HUDEP-2 (cell line): ENCODE data around the gene UBQLN3.

Experiments used
- DNase-seq, 76 experiments: peaks; one replicate each; lab custom pipeline; 2025; ENCODE audit not compliant: unreplicated experiment in 76 of 76; lab: John Stamatoyannopoulos, UW

UBQLN3 gene

GRCh38 chr11:5509803-5510202 lies at the start of gene UBQLN3:
Gene UBQLN3, minus strand, starts transcription at chr11:5509957. Its CDS starts 399 bp downstream, at chr11:5509558.
- no peak for DNase-seq

- no peak for DNase-seq
Measured at GRCh38 chr11:5557751-5558150, 48.0 kb upstream of the UBQLN3 start.

GRCh38 chr11:5556596-5557188 lies 46.9 kb upstream of the UBQLN3 start:
- no peak for DNase-seq

DNA sequence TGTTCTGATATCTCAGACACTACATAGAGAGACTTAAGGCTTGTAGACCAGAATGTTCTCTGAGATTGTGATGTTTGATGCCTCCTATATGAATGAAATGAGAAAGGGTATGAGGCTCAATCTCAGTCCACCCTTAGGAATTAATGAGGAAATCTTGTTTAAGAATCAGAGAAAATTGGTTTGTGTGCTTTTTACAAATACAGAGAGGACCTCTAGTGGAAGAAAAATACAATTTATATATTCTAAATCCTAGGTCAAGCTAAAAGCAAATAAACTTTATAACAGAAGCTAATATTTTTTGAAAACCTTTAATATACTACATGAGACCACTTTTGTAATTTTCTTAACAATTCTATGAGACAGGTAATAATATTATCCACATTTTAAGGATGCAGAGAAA lies 43.6 kb upstream of the UBQLN3 start:
- DNase-seq: no peak

DNA sequence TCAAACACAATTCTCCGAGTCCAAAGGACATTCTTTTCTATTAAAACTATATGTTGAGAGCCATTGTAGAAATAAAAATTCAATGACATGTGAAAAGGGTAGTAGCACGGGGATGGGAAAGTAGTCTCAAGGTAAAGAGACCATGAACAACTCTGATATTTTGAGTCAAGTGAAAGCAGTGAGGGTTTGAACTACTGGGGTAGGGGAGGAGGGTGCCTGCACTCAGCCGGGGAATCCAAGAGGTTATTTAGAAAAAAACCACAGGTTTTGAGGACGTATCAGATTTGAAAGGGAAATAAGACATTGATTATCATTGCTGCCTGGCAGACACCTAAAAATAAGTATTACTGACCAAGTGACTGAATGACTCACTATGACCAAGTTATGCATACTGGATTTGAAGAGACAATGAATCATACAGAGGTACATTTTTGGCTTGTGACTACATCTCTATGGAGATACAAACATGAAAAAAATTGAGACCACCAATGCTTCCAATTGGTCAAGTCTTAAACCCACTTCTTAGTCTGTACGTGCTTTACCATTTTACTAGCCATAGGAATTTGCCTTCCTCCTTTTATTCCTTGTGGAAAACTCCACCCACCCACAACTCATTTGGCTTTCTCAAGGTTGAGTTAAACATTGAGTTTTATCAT lies 40.8 kb upstream of the UBQLN3 start:
- DNase-seq: no peak

DNA sequence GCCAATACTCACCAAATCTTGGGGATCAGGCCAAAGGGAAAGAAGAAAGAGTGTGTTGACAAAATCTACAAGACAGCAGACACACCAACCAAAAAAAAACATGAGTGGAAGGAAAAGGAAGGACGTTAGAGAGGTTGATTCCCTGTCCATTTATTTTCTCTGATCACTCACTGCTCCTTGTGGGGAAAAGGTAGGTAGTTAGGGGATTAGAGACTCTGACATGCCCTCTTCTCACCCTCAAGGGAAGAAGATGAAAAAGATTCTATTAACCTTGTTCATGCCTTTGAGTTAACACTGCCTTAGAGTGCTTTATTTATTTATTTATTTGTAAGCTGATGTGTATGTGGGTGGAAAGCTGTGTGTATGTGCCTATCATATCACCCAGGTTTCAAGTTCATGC lies 38.7 kb upstream of the UBQLN3 start, which contains the start of gene OR52H1:
Gene OR52H1 (minus strand): TSS at position 101 of the 400 bp plus-strand sequence. CDS start 3,035 bp downstream, outside the sequence.
- DNase-seq: no peak

DNA sequence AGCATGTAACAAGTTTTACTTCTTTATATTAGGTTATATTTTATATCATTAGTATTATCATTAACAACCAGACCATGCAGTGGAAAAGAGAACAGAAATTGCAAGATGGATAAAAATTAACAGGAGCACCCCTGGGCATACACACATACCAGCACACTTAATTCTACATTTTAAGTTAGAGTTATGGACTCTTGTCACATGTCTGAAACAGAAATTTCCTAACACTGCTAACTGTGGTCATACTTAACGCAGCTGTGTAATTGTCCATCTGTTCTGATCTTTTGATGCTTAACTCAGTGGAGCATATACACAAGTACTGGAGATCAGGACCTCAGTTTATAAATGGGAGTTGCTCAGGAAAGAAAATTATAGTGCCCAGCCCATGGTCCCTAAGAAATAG lies 38.2 kb upstream of the UBQLN3 start:
- DNase-seq: no peak

DNA sequence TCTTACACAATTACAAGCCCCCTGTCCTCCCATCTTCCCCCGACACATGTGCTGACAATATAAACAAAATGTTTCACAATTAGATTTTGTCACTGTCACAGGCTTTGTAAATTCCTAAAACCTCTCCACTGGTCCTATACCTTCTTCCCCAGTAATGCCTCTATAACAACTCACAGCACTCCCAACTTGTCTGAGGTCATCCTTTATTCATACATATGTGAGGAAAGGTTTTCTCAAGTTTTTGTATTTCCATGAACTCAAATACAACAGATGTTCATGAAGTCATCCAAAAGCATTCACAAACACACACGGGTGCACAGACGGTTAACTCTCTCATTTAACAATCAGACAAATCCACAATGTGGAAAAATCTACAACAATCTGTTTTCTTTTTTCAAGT lies 36.7 kb upstream of the UBQLN3 start:
- DNase-seq: no peak

DNA sequence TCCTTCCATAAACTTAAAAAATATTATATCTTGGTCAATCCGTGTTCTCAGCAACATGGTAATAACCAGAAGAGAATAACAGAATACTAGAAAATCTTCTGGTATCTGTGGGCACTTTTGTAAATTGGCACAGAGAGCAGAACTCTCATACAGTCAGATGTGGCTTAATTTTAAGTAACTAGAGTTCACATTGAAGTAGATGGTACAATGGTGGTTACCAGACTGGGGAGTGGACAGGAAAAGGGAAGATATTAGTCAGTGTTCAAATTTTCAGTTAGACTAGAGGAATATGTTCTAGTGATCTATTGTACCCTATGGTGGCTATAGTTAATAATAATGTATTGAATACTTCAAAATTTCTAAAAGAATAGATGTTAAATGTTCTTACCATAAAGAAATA lies 31.7 kb upstream of the UBQLN3 start:
- no peak for DNase-seq

DNA sequence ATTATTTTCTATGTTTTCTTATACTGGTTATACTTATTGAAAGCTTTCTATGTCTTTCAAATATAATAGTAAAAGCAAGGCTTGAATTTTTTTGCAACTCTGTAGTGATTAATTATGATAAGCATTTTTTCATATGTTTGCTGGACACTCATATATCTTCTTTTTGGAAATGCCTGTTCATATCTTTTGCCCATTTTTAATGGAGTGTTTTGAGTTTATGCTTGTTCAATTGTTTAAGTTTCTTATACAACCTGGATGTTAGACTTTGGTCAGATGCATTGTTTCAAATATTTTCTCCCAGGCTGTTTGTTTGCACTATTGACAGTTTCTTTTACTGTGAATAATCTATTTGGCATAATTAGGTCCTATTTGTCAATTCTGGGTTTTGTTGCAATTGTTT lies 26.7 kb upstream of the UBQLN3 start:
- no peak for DNase-seq

DNA sequence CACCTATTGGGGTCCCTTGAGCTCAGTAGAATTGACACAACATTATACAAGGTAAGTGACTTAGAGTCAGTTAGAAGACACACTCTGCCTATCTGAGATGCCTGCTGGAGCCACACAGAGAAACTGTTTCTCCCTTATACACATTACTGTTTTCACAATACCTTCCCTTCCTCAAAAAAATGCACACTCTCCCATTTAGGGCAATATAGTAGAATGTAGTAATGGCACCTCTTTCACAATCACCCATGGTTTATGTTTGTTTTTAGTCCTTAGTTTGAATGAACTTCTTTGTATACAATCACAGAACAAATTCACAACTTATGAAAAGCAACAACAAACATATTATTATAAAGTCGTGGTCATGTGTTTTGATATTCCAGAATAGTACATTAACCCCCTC lies 24.3 kb upstream of the UBQLN3 start:
- DNase-seq: no peak

GRCh38 chr11:5531053-5531831 lies 21.5 kb upstream of the UBQLN3 start:
- DNase-seq: no peak

GRCh38 chr11:5528495-5528894 lies 18.7 kb upstream of the UBQLN3 start:
- DNase-seq: no peak

GRCh38 chr11:5527716-5528115 lies 18.0 kb upstream of the UBQLN3 start:
- no peak for DNase-seq

- DNase-seq: no peak
Measured at GRCh38 chr11:5524756-5525155, 15.0 kb upstream of the UBQLN3 start.

DNA sequence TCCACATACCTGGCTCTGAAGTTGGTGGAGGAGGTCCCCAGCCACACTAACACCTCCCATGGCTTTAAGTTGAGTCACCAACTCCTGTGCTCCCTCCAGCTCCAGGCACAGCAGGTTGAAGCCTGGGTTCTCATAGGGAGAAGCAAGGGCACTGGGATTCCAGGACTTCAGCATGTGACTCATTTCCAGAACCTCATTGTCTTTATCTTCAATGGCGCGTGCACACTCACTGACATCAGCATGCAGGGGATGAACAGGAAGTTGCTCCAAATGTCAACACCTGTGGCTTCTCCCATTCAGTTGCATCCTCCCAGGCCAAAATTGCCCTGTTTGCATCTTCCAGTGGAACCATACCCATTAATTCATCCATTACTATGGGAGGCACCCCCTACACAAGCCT lies 12.6 kb upstream of the UBQLN3 start:
- no peak for DNase-seq

DNA sequence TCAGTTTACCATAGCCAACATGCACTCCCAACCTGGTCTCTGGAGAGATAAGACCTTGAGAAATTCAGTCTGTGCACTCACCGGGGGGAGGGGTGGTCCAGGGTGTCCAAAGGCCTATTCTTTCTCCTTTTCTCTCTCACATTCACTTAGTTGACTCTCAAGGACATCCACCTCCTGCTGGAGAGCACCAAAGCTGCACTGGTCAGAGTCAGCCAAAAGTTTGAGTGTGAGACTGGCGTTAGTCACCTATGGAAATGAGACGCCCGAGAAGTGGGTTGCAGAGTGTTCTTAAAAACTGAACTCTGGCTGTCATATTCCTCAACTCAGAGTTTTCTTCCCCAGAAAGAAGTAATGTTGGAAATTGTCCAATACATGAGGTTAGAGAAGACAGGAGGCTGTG lies 11.8 kb upstream of the UBQLN3 start:
- no peak for DNase-seq

DNA sequence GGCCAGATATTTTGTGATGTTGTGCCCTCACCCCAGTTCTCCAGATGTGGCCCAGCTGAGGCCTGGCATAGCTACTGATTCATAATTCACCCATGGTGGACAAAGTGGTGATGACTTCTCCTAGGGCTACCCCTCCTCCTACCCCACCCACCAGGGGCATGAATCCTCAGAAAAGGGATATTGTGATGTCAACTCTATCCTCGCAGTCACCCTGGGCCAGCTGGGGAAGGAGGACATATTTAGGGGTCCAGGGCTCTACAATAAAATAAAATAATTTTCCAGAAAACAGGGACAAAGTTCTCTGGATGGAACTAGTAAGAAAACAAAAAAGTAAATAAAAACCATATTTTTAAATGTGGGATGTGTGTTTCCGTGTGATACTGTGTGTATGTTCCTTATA lies 6.8 kb upstream of the UBQLN3 start, which contains the start of gene UBQLNL:
Gene UBQLNL (minus strand): TSS at position 101 of the 400 bp plus-strand sequence. CDS start 258 bp downstream, outside the sequence.
- DNase-seq: no peak

- no peak for DNase-seq
Measured at GRCh38 chr11:5514841-5515240, 5.1 kb upstream of the UBQLN3 start.

DNA sequence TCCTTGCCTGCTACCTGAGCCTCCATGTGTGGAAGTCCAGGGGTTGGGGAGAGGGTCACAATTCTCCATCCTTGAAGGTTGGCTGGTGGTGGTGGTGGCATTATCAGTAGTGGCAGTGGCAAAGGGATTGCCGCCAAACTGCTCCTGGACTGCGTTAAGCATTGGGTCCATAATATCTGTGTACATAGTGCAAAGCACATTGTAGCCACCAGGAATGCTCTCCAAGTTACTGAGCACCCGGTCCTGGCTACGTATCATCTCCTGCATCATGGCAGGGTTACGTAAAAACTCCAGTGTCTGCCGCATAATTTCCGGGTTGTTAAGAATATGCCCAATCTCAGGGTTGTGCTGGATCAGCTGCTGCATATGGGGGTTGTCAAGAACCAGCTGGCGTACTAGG lies 1.2 kb downstream of the UBQLN3 start:
- no peak for DNase-seq

GRCh38 chr11:5507933-5508305 lies 1.8 kb downstream of the UBQLN3 start:
- no peak for DNase-seq
